ENCODE results near the gene TADA1. TPM values are rescaled to one million over a fixed set of nuclear protein-coding genes. Genes with fewer than 3 reads are reported as not detected.

TADA1 gene
- total RNA-seq, 1 donor from 2014 or later = 14.7 TPM

DNA sequence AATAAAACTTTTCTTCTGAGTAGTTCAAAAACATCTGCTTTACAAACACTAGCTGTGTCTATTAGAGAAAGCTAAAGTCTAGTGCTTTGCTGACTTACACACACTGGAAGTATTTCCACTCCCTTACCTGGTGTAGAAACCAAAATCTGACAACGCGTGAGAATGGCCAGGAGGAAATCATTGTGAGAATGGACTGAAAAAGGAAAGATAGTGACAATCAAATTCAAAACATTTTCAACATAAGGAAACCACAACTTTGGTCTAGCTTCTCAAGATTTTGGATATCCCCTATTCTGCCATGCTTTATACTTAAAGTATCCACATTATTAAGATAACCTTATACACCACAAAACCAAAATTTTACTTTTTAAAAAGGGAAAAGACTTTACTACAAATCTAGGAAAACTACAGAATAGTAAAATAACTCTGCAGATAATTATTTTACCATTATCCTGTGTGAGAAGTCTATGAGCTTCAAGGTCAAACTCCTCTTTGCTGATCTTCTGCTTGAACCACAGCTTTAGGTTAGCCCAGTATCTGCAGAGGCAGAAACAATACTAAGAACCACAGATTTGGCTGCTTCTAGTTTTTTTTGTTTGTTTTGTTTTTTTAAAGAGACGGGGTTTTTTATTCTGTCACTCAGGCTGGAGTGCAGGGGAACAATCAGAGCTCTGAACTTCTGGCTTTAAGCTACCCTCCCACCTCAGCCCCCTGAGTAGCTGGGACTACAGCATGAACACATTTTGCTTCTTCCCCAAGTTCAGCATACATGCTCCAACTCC, 6.6 kb downstream of the TADA1 start:
- Histone ChIP-seq H3K36me3 (ENCODE audit: control insufficient read depth, insufficient read depth, low read length) (peaks cover 7% of the 10 kb centered on the region), H3K27me3 (ENCODE audit: control insufficient read depth, insufficient read depth, low read length) (no peaks in the 10 kb centered on the region), H3K4me3 (ENCODE audit: low read depth, low read length) (no peak overlapping the region)
- TF ChIP-seq, protein P1, sequence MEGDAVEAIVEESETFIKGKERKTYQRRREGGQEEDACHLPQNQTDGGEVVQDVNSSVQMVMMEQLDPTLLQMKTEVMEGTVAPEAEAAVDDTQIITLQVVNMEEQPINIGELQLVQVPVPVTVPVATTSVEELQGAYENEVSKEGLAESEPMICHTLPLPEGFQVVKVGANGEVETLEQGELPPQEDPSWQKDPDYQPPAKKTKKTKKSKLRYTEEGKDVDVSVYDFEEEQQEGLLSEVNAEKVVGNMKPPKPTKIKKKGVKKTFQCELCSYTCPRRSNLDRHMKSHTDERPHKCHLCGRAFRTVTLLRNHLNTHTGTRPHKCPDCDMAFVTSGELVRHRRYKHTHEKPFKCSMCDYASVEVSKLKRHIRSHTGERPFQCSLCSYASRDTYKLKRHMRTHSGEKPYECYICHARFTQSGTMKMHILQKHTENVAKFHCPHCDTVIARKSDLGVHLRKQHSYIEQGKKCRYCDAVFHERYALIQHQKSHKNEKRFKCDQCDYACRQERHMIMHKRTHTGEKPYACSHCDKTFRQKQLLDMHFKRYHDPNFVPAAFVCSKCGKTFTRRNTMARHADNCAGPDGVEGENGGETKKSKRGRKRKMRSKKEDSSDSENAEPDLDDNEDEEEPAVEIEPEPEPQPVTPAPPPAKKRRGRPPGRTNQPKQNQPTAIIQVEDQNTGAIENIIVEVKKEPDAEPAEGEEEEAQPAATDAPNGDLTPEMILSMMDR (IDR thresholded peaks at IDR 0.05; ENCODE audit: insufficient read depth, low read length, severe bottlenecking) = no peak
- DNase-seq (ENCODE audit: low read depth) (no peak), FAIRE-seq (no peak)

DNA sequence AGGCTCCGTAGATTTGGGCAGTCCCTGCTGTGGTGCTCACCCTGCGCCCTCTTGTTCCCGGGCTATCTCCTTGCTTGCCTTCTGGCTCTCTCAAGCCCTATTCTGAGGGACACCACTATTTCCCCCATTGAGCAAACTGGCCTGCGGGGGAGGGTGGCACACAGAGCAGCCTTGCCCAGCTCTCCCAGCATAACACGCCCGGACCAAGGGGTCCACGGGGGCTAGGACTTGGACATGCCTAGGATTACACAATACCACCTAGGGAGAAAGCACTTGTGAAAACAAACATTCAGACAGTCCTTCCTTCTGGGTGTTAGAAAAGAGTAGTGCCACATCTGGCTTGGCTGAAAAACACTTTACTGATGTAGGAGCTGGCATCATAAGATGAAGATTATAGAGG, 7.4 kb downstream of the TADA1 start:
- DNase-seq (ENCODE audit: low read depth) (no peak), FAIRE-seq (no peak)
- Histone ChIP-seq H3K36me3 (ENCODE audit: control insufficient read depth, insufficient read depth, low read length) (peaks cover 7% of the 10 kb centered on the region), H3K27me3 (ENCODE audit: control insufficient read depth, insufficient read depth, low read length) (no peaks in the 10 kb centered on the region), H3K4me3 (ENCODE audit: low read depth, low read length) (no peak overlapping the region)
- TF ChIP-seq, protein P1 (IDR thresholded peaks at IDR 0.05; ENCODE audit: insufficient read depth, low read length, severe bottlenecking) = no peak

DNA sequence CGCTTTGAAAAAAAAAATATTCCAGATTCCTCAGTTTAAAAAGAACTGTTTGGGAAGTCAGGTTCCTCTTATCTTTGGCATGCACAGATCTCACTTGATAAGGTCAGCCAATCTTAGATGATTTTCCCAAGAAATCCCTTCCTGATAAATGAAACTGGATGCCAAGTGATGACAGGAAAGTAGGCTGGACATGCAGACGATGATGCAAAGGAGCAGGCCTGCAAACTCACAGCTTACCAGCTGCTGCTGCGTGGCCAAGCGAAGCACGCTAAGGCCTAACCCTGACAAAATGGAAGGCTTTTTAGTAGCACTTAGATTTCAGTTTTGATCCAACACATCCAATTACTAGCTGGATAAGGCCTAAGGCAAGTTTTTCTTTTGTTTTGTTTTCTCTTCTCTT, 10.1 kb downstream of the TADA1 start:
- Histone ChIP-seq H3K4me3 (ENCODE audit: low read depth, low read length) (no peak overlapping the region), H3K36me3 (ENCODE audit: control insufficient read depth, insufficient read depth, low read length) (peaks cover 11% of the 10 kb centered on the region), H3K27me3 (ENCODE audit: control insufficient read depth, insufficient read depth, low read length) (no peaks in the 10 kb centered on the region)
- DNase-seq (ENCODE audit: low read depth) (no peak), FAIRE-seq (no peak)
- TF ChIP-seq, protein P1 (IDR thresholded peaks at IDR 0.05; ENCODE audit: insufficient read depth, low read length, severe bottlenecking) = no peak

DNA sequence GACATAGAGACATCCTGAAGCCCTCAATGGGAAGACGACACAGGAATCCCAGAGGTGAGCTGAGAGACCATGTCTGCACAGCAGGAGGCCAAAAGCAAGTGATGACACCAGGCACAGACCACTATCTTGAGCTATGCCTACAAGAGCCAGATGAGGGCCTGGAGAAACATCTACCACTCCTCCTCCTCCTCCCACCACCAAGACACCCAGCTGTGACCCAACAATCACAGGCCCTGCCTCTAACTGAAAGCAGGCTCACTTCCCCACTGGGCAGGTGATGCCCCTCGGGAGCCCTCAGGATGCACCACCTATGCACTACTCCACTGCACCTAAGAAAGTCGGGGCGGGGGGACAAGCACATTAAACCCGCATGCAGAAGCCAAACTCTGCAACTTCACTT, 16.5 kb downstream of the TADA1 start:
- peaks cover 6% of the 10 kb centered on the region for H3K36me3 ChIP-seq (ENCODE audit: control insufficient read depth, insufficient read depth, low read length)
- no peak for FAIRE-seq

GRCh38 chr1:166858726-166859419, 17.2 kb downstream of the TADA1 start:
- DNase-seq (ENCODE audit: low read depth) = no peak
- H3K27me3 ChIP-seq (ENCODE audit: control insufficient read depth, insufficient read depth, low read length) = no peaks in the 10 kb centered on the region
- no peak overlapping the region for H3K4me3 ChIP-seq (ENCODE audit: low read depth, low read length)
- TF ChIP-seq, protein P1 (IDR thresholded peaks at IDR 0.05; ENCODE audit: insufficient read depth, low read length, severe bottlenecking) = no peak
- no peak for FAIRE-seq
- peaks cover 6% of the 10 kb centered on the region for H3K36me3 ChIP-seq (ENCODE audit: control insufficient read depth, insufficient read depth, low read length)

More for the DNA sequence above, 16.5 kb downstream of the TADA1 start:
- TF ChIP-seq, protein P1 (IDR thresholded peaks at IDR 0.05; ENCODE audit: insufficient read depth, low read length, severe bottlenecking) = no peak
- Histone ChIP-seq H3K27me3 (ENCODE audit: control insufficient read depth, insufficient read depth, low read length) (no peaks in the 10 kb centered on the region), H3K4me3 (ENCODE audit: low read depth, low read length) (no peak overlapping the region)
- no peak for DNase-seq (ENCODE audit: low read depth)

All from bronchial epithelial cell (primary cell).